ENCODE data around the gene B4GAT1.
"Not testable (repeated sequence)": the region's sequence is repeated elsewhere in the genome, so short reads cannot be mapped to it uniquely, and the experiment has no call there.

Gene B4GAT1

GRCh38 chr11:66362481-66363147 is 15.2 kb upstream of the B4GAT1 start:
- no peak for TF ChIP-seq CTCF (IDR thresholded peaks at IDR 0.05; ENCODE audit: unreplicated experiment in 3 of 3)
- no peaks in the 10 kb centered on the region for H3K27me3 Mint-ChIP-seq (ENCODE audit: low read depth)
- H3K4me3 Mint-ChIP-seq: no peak overlapping the region
- peaks cover 13% of the 10 kb centered on the region for H3K36me3 Mint-ChIP-seq (ENCODE audit: low read depth)
- no peaks in the 10 kb centered on the region for H3K9me3 Mint-ChIP-seq
- no peak overlapping the region for H3K27ac Mint-ChIP-seq
- H3K4me1 Mint-ChIP-seq: peaks cover 5% of the 10 kb centered on the region

GRCh38 chr11:66361502-66361941 is 14.1 kb upstream of the B4GAT1 start:
- Mint-ChIP-seq H3K27me3 (ENCODE audit: low read depth) (no peaks in the 10 kb centered on the region), H3K4me3 (no peak overlapping the region), H3K9me3 (no peaks in the 10 kb centered on the region), H3K4me1 (peaks cover 5% of the 10 kb centered on the region), H3K27ac (peak overlapping the region in 1 of 3 experiments; percentile 22), H3K36me3 (ENCODE audit: low read depth) (peaks cover 13% of the 10 kb centered on the region)
- TF ChIP-seq CTCF (IDR thresholded peaks at IDR 0.05; ENCODE audit: unreplicated experiment in 3 of 3): no peak

DNA sequence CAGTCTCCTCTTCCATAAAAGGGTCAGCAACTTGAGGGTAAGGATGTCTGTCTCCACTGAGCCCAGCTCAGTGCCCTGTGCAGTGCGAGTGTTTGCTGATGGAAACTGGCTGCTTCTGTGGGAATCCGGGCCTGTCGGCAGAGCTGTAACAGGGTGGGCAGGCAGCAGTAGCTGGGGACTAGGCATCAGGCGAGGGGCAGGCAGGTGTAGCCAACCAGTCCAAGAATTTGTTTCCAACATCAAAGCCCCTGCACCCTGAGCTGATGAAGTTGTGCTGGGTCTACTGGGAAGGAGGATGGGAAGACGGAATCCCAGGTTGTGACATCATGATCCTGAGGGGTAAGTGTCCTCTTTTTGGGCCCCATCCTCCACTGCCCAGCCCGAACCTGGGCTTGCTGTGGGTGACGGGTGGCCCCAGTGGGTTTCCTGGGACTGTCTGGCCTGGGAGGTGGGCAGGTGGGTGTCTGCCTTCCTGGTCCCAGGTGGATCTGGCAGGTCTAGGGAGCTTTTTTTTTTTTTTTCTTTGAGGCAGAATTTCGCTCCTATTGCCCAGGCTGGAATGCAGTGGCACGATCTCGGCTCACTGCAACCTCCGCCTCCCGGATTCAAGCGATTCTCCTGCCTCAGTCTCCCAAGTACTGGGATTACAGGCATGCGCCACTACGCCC is 13.1 kb upstream of the B4GAT1 start:
- no peak for TF ChIP-seq CTCF (IDR thresholded peaks at IDR 0.05; ENCODE audit: unreplicated experiment in 3 of 3)
- Mint-ChIP-seq H3K27me3 (ENCODE audit: low read depth) (no peaks in the 10 kb centered on the region), H3K36me3 (ENCODE audit: low read depth) (peaks cover 19% of the 10 kb centered on the region), H3K4me3 (no peak overlapping the region), H3K9me3 (no peaks in the 10 kb centered on the region), H3K27ac (no peak overlapping the region), H3K4me1 (peaks cover 5% of the 10 kb centered on the region)

- TF ChIP-seq CTCF (IDR thresholded peaks at IDR 0.05; ENCODE audit: unreplicated experiment in 3 of 3): no peak
- Mint-ChIP-seq H3K4me3 (no peak overlapping the region), H3K36me3 (ENCODE audit: low read depth) (peaks cover 23% of the 10 kb centered on the region), H3K27me3 (ENCODE audit: low read depth) (no peaks in the 10 kb centered on the region), H3K27ac (no peak overlapping the region), H3K9me3 (no peaks in the 10 kb centered on the region), H3K4me1 (peaks cover 5% of the 10 kb centered on the region)
Observed at GRCh38 chr11:66359662-66360087, 12.2 kb upstream of the B4GAT1 start.

- H3K36me3 Mint-ChIP-seq (ENCODE audit: low read depth): peaks cover 32% of the 10 kb centered on the region
- not testable (repeated sequence) for H3K4me1 Mint-ChIP-seq; H3K27ac Mint-ChIP-seq; H3K27me3 Mint-ChIP-seq (ENCODE audit: low read depth); H3K9me3 Mint-ChIP-seq
- peak overlapping the region in 1 of 3 experiments; percentile 19 for H3K4me3 Mint-ChIP-seq
Observed at GRCh38 chr11:66350560-66351235, 3.3 kb upstream of the B4GAT1 start.

GRCh38 chr11:66349084-66349386 is 1.6 kb upstream of the B4GAT1 start:
- Mint-ChIP-seq H3K36me3 (ENCODE audit: low read depth) (peaks cover 23% of the 10 kb centered on the region), H3K4me3 (peak overlapping the region; percentile 71 to 92 (median 85)), H3K9me3 (no peaks in the 10 kb centered on the region), H3K27ac (peak overlapping the region in 1 of 3 experiments; percentile 21), H3K27me3 (ENCODE audit: low read depth) (peaks cover 5% of the 10 kb centered on the region), H3K4me1 (peaks cover 25% of the 10 kb centered on the region)
- no peak for TF ChIP-seq CTCF (IDR thresholded peaks at IDR 0.05; ENCODE audit: unreplicated experiment in 3 of 3)

All from nephron (organoid).